PC-3 (cell line): ENCODE measurements around the gene CTDSP1.

ENCODE experiments used
- EZH2 ChIP-seq: fragments of 300-600 bp; sonication (generic); IDR thresholded peaks from one replicate; pipeline ENCODE4 v1.6.1; 2017; ENCODE audit warnings: antibody characterized with exemption, mild to moderate bottlenecking, low read length; ENCODE audit not compliant: unreplicated experiment
- TF ChIP-seq, protein P1 (sequence below): fragments of 300-600 bp; sonication (generic); conservative IDR thresholded peaks from 2 replicates; pipeline ENCODE4 v1.5.1; 2017; ENCODE audit warnings: antibody characterized with exemption, low read depth, mild to moderate bottlenecking, low read length

DNA sequence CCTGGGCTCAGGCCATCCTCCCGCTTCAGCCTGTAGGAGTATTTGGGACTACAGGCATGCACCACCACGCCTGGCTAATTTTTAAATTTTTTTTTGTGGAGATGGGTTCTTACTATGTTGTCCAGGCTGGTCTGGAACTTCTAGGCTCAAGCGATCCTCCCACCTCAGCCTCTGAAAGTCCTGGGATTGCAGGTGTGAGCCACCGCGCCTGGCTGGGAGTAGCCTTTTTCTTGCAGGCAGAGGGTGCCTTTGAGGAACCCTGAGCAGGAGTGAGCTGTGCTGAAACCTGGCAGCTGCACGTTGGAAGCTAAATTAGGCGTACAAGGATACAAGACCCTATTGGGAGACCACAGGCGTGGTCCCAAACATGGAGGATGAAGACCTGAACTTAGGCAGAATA, 8.0 kb downstream of the CTDSP1 start:
- TF ChIP-seq, protein P1, sequence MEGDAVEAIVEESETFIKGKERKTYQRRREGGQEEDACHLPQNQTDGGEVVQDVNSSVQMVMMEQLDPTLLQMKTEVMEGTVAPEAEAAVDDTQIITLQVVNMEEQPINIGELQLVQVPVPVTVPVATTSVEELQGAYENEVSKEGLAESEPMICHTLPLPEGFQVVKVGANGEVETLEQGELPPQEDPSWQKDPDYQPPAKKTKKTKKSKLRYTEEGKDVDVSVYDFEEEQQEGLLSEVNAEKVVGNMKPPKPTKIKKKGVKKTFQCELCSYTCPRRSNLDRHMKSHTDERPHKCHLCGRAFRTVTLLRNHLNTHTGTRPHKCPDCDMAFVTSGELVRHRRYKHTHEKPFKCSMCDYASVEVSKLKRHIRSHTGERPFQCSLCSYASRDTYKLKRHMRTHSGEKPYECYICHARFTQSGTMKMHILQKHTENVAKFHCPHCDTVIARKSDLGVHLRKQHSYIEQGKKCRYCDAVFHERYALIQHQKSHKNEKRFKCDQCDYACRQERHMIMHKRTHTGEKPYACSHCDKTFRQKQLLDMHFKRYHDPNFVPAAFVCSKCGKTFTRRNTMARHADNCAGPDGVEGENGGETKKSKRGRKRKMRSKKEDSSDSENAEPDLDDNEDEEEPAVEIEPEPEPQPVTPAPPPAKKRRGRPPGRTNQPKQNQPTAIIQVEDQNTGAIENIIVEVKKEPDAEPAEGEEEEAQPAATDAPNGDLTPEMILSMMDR: no peak
- no peak for TF ChIP-seq EZH2
